GM18511 (cell line): ENCODE results near the gene PPP3CB.

ENCODE experiments used
- ATAC-seq: cut with Tn5 transposase; IDR thresholded peaks from one replicate; pipeline ENCODE4 v1.9.1; 2021; ENCODE audit warnings: mild to moderate bottlenecking, moderate library complexity; ENCODE audit not compliant: unreplicated experiment

The PPP3CB gene

GRCh38 chr10:73485320-73485719, 10.5 kb downstream of the PPP3CB start:
- ATAC-seq = no peak

DNA sequence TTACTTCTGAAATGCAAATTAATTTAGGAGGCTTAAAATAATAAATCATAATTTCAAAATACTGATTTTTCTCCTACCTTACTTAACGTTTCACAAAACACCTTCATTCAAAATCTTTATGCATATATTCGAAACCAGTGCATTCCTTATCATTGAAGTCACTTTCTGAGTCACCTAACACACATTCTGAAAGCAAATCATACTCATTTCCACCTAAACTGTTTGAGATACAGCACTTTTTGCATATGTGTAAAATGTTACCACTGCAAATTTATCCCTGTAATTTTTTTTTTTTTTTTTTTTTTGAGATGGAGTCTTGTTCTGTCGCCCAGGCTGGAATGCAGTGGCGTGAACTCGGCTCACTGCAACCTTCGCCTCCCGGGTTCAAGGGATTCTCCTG, 15.7 kb downstream of the PPP3CB start:
- ATAC-seq = no peak

- ATAC-seq = no peak
Measured at GRCh38 chr10:73478636-73479035, 17.2 kb downstream of the PPP3CB start.

DNA sequence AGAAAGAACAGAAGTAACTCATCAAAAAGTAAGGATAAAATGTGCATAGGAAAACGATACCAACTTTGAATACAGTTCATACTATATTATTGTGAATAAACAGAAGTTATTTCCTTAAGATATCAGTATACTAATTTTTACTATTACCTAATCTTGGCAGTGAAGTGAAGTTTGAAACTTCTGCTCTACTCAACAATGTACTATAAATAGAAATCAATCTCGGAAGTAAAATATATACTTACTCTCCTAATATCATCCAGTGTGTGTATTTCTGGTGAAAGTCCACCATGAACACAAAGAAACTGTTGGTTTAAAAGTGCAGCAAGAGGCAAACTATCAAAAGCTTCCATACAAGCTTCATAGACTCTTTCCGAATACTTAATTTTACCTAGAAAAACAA, 24.6 kb downstream of the PPP3CB start:
- no peak for ATAC-seq

DNA sequence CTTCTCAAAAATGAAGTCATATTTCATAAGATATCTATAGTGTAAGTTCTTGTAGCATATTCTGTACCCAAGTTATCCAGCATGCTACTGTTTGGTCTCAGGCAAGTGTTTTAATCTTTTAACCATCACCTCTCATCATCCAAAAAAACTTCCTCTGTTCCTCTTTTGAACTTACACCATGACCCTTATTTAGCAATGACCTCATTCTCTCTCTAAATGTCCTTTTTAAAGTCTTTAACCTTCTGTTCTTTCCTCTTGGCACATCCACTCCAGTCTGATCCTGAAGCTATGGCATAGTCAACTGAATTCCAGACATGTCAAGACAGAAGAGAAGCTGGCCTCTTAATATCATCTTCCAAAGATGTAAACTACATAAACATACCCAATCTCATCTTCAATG, 26.2 kb downstream of the PPP3CB start:
- ATAC-seq = no peak

GRCh38 chr10:73467206-73467605, 28.6 kb downstream of the PPP3CB start:
- no peak for ATAC-seq

DNA sequence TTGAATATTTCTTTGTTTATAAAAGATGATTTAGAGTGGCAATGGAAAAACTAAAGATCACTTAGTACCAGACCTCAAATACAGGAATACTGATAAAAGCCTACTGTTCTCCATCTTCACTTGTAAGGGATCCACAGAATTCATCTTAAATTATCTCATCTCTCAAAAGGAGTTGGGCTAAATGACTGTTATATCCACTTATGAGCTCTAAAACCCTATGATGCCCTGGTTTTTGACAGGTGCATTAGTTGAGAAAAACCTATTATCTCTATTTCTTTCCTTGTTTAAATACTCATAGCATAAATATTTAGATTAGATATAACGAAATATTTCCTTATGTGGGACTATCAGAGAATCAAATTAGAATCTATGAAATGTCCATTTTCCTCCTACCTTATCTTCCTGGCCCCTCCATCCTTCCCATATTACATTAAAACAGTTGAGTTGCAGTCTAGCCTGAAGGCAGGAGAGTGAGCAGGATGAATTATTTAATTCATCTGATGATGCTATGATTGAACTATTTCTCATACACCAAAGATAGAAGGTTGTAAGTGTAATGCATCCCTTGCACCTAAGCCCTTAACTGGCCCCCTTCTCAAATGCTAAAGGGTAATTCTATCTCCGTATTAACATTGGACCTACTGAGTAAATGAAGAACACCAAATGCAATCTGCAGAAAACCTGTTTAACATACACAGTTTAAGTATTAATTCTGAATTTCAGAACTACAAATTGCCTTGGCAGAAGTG, 29.7 kb downstream of the PPP3CB start:
- ATAC-seq = no peak

DNA sequence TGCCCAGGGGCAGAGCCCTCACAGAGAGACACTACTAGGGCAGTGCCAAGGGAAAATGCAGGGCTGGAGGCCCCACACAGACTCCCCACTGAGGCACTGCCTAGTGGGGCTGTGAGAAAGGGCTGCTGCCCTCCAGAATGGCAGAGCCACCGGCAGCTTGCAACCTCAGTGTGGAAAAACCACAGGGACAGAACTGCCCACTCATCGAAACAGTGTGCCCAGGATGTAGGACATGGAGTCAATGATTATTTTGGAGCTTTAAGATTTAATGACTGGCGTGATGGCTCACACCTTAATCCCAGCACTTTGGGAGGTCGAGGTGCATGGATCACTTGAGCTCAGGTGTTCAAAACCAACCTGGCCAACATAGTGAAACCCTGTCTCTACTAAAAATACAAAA, 34.9 kb downstream of the PPP3CB start:
- ATAC-seq = no peak

- no peak for ATAC-seq
Measured at GRCh38 chr10:73459683-73460314, 36.0 kb downstream of the PPP3CB start.

- ATAC-seq = no peak
Measured at GRCh38 chr10:73456187-73456890, 39.5 kb downstream of the PPP3CB start.

GRCh38 chr10:73449113-73449512, 46.7 kb downstream of the PPP3CB start:
- no peak for ATAC-seq

DNA sequence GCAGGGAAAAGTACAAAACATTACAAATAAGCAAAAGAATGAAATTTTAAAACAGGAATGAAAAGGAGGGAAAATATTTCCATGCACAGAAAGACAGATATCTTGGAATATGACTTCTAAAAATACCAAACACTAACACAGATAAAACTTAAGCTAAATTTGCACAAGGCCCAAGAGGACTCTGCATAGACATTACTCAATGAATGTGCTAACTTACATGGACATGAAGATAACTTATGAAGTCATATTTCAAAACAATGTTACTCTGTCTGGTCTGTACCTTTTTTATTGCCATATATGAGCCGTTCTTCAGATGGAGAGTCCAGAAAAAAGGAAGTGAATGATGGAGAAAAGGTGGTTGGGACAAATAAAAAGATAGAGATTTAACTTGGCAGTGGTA, 47.4 kb downstream of the PPP3CB start:
- ATAC-seq = no peak

DNA sequence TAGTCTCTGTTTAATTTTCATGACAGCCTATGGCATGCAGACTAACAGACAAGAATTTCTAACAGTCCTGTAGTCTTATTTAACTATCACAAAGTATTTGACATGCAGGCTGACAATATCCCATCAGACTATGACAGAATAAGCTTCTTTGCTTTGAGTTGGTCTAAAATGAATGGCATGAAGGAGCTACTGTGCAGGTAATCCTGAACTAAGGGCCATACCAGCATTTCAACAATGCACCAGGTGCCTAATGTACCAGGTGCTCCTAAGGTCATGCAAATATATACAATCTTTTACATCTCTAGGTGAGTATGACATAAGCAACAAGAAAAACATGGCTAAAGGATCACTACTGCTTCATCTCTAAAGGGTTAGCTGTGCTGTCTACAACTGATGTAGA, 48.9 kb downstream of the PPP3CB start:
- ATAC-seq = no peak

- no peak for ATAC-seq
Measured at GRCh38 chr10:73444457-73444856, 51.4 kb downstream of the PPP3CB start.

GRCh38 chr10:73439605-73440312, 56.1 kb downstream of the PPP3CB start:
- ATAC-seq = no peak

GRCh38 chr10:73439055-73439454, 56.8 kb downstream of the PPP3CB start:
- ATAC-seq = no peak

DNA sequence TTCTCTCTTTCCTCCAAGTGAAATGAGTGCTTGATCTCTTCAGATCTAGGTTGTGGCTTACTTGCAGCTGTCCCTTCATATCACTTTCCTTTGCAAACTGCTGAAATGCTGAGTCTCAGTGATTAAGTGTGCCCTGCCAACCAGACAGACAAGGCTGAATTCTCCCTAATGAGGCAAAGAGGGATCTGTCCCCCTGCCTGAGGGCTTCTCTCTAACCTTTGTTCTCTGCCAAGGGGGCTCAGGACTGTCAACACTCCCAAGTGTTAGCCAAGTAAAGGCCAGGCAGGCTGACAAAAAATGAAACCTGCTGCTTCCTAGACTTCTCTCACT, 62.3 kb downstream of the PPP3CB start, which contains the start of gene MSS51:
Gene MSS51 (minus strand): TSS at position 24 of the 330 bp plus-strand sequence. CDS start 5,277 bp downstream, outside the sequence.
- ATAC-seq = no peak

DNA sequence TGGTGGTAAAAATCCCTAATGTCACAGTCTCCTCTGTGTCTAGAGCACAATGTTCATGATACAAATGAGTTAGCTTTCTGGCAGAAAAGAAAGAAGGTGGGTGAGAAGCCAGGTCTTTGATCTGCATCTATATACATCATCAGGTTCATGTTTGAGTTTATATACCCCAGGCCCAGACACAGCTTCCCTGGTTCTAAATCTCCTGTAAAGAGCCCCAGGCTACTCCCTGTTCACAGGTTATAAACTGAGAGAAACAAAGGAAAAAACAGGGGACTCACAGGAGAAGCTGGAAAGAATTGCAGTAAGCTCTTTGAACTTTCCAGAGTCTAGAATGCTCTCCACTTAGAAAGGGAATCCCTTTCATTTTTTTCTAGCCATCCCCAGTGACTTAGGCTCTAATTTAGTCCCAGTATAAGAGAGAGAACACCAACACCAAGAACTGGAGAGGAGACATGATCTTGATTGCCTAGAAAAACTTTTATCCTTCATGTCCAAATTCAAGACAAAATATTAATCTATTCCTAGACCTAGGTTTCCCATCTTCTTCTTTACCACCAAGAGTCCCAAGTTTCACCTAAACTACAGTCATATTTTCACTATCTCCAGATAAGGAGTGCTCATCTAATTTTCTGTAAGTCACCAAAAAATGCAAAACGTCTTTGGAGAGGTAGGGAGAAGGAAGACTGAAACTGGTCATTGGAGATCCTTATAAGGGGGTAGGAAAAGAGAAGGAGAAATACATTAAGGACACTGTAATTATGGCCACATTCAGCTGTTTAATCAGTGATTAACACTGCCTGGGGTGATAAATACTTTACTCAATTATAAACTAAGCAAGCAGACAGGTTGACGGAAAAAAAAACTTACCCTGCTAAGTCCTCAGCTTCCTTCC, 62.9 kb downstream of the PPP3CB start:
- ATAC-seq = no peak

DNA sequence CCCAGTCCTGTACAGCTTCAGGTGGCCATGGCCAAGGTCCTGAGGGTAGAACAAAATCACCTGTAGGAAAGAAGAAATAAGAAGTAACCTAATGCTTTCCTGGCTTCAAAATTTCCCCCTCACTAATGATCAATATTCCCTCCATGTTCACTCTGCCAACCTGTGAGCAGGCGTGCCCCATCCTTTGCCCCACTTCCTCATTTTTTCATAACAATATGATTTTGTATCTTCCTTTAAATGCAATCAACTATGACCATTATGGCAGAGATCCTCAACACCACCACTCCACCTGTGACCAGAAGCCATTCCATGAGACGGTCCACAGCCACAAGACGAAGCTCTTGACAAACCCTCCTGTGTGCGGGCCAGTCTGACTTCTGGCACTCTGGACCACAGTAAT, 69.5 kb downstream of the PPP3CB start:
- ATAC-seq = no peak

GRCh38 chr10:73424478-73424877, 71.3 kb downstream of the PPP3CB start:
- no peak for ATAC-seq
